H1 (cell line): ENCODE measurements around the gene SEC16A. TPM values are rescaled to one million over a fixed set of nuclear protein-coding genes. Genes with fewer than 3 reads are reported as not detected.

Experiments used
- CTCF ChIA-PET: fragments of 300-600 bp; sonication (Branson Sonifier 250); formaldehyde crosslinking; loops from one replicate; lab custom pipeline; 2021; ENCODE audit not compliant: partially characterized antibody; lab: Charles Lee
- POLR2A ChIA-PET: fragments of 300-600 bp; sonication (Branson Sonifier 250); formaldehyde crosslinking; loops from one replicate; lab custom pipeline; 2021; ENCODE audit warnings: inconsistent platforms; ENCODE audit not compliant: partially characterized antibody; lab: Charles Lee
- DNase-seq, 2 experiments: peaks; one replicate each; pipeline versions ENCODE4 v3.0.0 to v3.0.0-alpha.2; 2010 to 2022; ENCODE audit warnings: low spot score in 2 of 2, low read depth in 1 of 2, mixed read lengths in 1 of 2
- FAIRE-seq: peaks from 2 replicates; lab custom pipeline; 2011; peaks lifted over from hg19 to GRCh38; lab: Jason Lieb, UNC
- H2AFZ ChIP-seq: 2 replicates; pipeline ENCODE4 v1.8.1; 2012; ENCODE audit warnings: low read length, inconsistent platforms
- H2AK5ac ChIP-seq: 2 replicates; pipeline ENCODE4 v1.6.1; 2013; ENCODE audit warnings: low read depth, low read length
- H2BK120ac ChIP-seq: replicated peaks from 2 replicates; pipeline ENCODE3; 2013; ENCODE audit warnings: low read depth, low read length, inconsistent platforms
- H2BK12ac ChIP-seq: 2 replicates; pipeline ENCODE4 v1.6.1; 2013; ENCODE audit warnings: low read depth, low read length
- H2BK15ac ChIP-seq: 2 replicates; pipeline ENCODE4 v1.6.1; 2013; ENCODE audit warnings: low read length
- H2BK20ac ChIP-seq: 2 replicates; pipeline ENCODE4 v1.6.1; 2013; ENCODE audit warnings: low read length
- H2BK5ac ChIP-seq: 2 replicates; pipeline ENCODE4 v1.6.1; 2013; ENCODE audit warnings: low read depth, low read length
- H3K14ac ChIP-seq: 2 replicates; pipeline ENCODE4 v1.6.1; 2013; ENCODE audit warnings: inconsistent platforms; ENCODE audit not compliant: insufficient read length
- H3K18ac ChIP-seq: 2 replicates; pipeline ENCODE4 v1.6.1; 2013; ENCODE audit warnings: low read length; ENCODE audit errors: extremely low read depth
- H3K23ac ChIP-seq: 2 replicates; pipeline ENCODE4 v1.6.1; 2013; ENCODE audit warnings: inconsistent platforms; ENCODE audit not compliant: insufficient read length
- H3K23me2 ChIP-seq: 2 replicates; pipeline ENCODE4 v1.6.1; 2013; ENCODE audit warnings: low read depth, low read length
- H3K27ac ChIP-seq: 2 replicates; pipeline ENCODE4 v1.6.1; 2011; ENCODE audit warnings: low read depth, low read length, inconsistent platforms
- H3K27me3 ChIP-seq, 4 experiments: replicated peaks in 1 of 4; 1 replicate in 1 of 4; 2 replicates in 3 of 4; pipeline versions ENCODE4 v1.6.1 to v1.8.1; 2011 to 2013; ENCODE audit warnings: low read length in 3 of 4, mild to moderate bottlenecking in 3 of 4, inconsistent platforms in 2 of 4, mixed read lengths in 2 of 4, moderate library complexity in 1 of 4; ENCODE audit not compliant: control insufficient read depth in 3 of 4, insufficient read depth in 3 of 4; ENCODE audit errors: extremely low read depth in 1 of 4
- H3K36me3 ChIP-seq, 4 experiments: 2 replicates each; pipeline versions ENCODE4 v1.6.1 to v1.8.1; 2011 to 2013; ENCODE audit warnings: mild to moderate bottlenecking in 4 of 4, low read length in 3 of 4, moderate library complexity in 2 of 4, control low read depth in 1 of 4, inconsistent platforms in 1 of 4; ENCODE audit not compliant: insufficient read depth in 4 of 4, control insufficient read depth in 2 of 4
- H3K4ac ChIP-seq: replicated peaks from 2 replicates; pipeline ENCODE3; 2013; ENCODE audit warnings: low read length, low read depth, mixed read lengths, inconsistent platforms; ENCODE audit not compliant: insufficient read length
- H3K4me1 ChIP-seq, 4 experiments: replicated peaks in 1 of 4; 1 replicate in 1 of 4; 2 replicates in 3 of 4; pipeline versions ENCODE4 v1.6.1 to v1.8.1; 2011 to 2013; ENCODE audit warnings: low read length in 3 of 4, inconsistent platforms in 2 of 4, mixed read lengths in 1 of 4; ENCODE audit not compliant: insufficient read depth in 4 of 4, control insufficient read depth in 3 of 4
- H3K4me2 ChIP-seq, 2 experiments: 2 replicates each; pipeline versions ENCODE4 v1.6.1 to v1.8.1; 2011 to 2013; ENCODE audit warnings: low read depth in 2 of 2, low read length in 2 of 2, control low read depth in 1 of 2, inconsistent platforms in 1 of 2, mild to moderate bottlenecking in 1 of 2; ENCODE audit not compliant: insufficient read depth in 1 of 2
- H3K4me3 ChIP-seq, 4 experiments: fragments of 200-600, 300-600 bp in 1 of 4; sonication (generic), shearing (Covaris generic), sonication (Bioruptor Twin) in 1 of 4; 2 replicates each; pipeline versions ENCODE4 v1.5.1 to v1.8.1; 2011 to 2016; ENCODE audit warnings: low read length in 4 of 4, low read depth in 3 of 4, control low read depth in 2 of 4, inconsistent platforms in 2 of 4, mild to moderate bottlenecking in 2 of 4, mixed read lengths in 1 of 4, moderate library complexity in 1 of 4; ENCODE audit not compliant: insufficient read depth in 2 of 4; ENCODE audit errors: extremely low read depth in 1 of 4
- H3K56ac ChIP-seq: replicated peaks from 2 replicates; pipeline ENCODE3; 2013; ENCODE audit warnings: low read depth, mild to moderate bottlenecking, mixed read lengths, low read length, inconsistent platforms; ENCODE audit not compliant: insufficient read length
- H3K79me1 ChIP-seq: 2 replicates; pipeline ENCODE4 v1.6.1; 2013; ENCODE audit warnings: low read depth, low read length, control low read depth
- H3K79me2 ChIP-seq, 2 experiments: 2 replicates each; pipeline versions ENCODE4 v1.6.1 to v1.8.1; 2012 to 2013; ENCODE audit warnings: low read length in 2 of 2, mild to moderate bottlenecking in 2 of 2, inconsistent platforms in 1 of 2; ENCODE audit not compliant: insufficient read depth in 2 of 2, control insufficient read depth in 1 of 2
- H3K9ac ChIP-seq, 4 experiments: replicated peaks in 1 of 4; 1 replicate in 1 of 4; 2 replicates in 3 of 4; pipeline versions ENCODE4 v1.6.1 to v1.8.1; 2011 to 2013; ENCODE audit warnings: low read depth in 3 of 4, low read length in 3 of 4, control low read depth in 2 of 4, mild to moderate bottlenecking in 2 of 4, moderate library complexity in 2 of 4, inconsistent platforms in 1 of 4; ENCODE audit errors: extremely low read depth in 1 of 4
- H3K9me3 ChIP-seq, 2 experiments: 2 replicates each; pipeline versions ENCODE4 v1.6.1 to v1.8.1; 2012 to 2013; ENCODE audit warnings: mild to moderate bottlenecking in 2 of 2, moderate library complexity in 2 of 2, control low read depth in 1 of 2, inconsistent platforms in 1 of 2, low read depth in 1 of 2, low read length in 1 of 2, mixed read lengths in 1 of 2; ENCODE audit not compliant: insufficient read depth in 2 of 2
- H4K20me1 ChIP-seq, 2 experiments: replicated peaks in 1 of 2; 2 replicates each; pipeline versions ENCODE3 to v1.8.1; 2011 to 2013; ENCODE audit warnings: inconsistent platforms in 2 of 2, low read length in 2 of 2, mild to moderate bottlenecking in 1 of 2; ENCODE audit not compliant: insufficient read depth in 2 of 2, control insufficient read depth in 1 of 2
- H4K5ac ChIP-seq: 2 replicates; pipeline ENCODE4 v1.6.1; 2013; ENCODE audit warnings: low read length, low read depth, mixed read lengths, inconsistent platforms; ENCODE audit not compliant: insufficient read length
- H4K8ac ChIP-seq: 2 replicates; pipeline ENCODE4 v1.8.0; 2013; ENCODE audit warnings: mild to moderate bottlenecking, moderate library complexity, low read length, inconsistent platforms; ENCODE audit not compliant: insufficient read depth; ENCODE audit errors: extremely low read depth
- H4K91ac ChIP-seq: replicated peaks from 2 replicates; pipeline ENCODE3; 2013; ENCODE audit warnings: low read length, mixed read lengths, inconsistent platforms; ENCODE audit not compliant: insufficient read length
- ATF2 ChIP-seq: IDR thresholded peaks from 2 replicates; pipeline ENCODE4 v1.6.1; 2012; ENCODE audit warnings: low read length, inconsistent platforms
- CBX8 ChIP-seq: fragments of 300-800, 300-1000 bp; sonication (generic); IDR thresholded peaks from 2 replicates; pipeline ENCODE4 v1.7.1; 2016; ENCODE audit warnings: low read depth, low read length, borderline replicate concordance
- E2F6 ChIP-seq: IDR thresholded peaks from 2 replicates; pipeline ENCODE4 v1.6.1; 2012; ENCODE audit warnings: inconsistent platforms
- EZH2 ChIP-seq: fragments of 200-600 bp; sonication (generic); IDR thresholded peaks from 2 replicates; pipeline ENCODE4 v1.7.1; 2012; ENCODE audit warnings: low read depth, mild to moderate bottlenecking, moderate library complexity, low read length, inconsistent platforms; ENCODE audit not compliant: severe bottlenecking
- JUN ChIP-seq: IDR thresholded peaks from 2 replicates; pipeline ENCODE4 v1.6.1; 2011; ENCODE audit warnings: low read depth, mild to moderate bottlenecking, improper control_type of control experiment, low read length
- TBP ChIP-seq: IDR thresholded peaks from 2 replicates; pipeline ENCODE4 v1.6.1; 2011; ENCODE audit warnings: low read depth, low read length, improper control_type of control experiment
- TCF12 ChIP-seq: IDR thresholded peaks from 2 replicates; pipeline ENCODE4 v1.6.1; 2011; ENCODE audit warnings: low read depth, mild to moderate bottlenecking, low read length
- USF2 ChIP-seq: IDR thresholded peaks from 2 replicates; pipeline ENCODE4 v1.6.1; 2011; ENCODE audit warnings: low read length, improper control_type of control experiment
- YY1 ChIP-seq: IDR thresholded peaks from 2 replicates; pipeline ENCODE4 v1.6.1; 2011; ENCODE audit warnings: low read depth, mild to moderate bottlenecking, low read length
- WGBS, 2 experiments: shearing (Covaris generic) in 1 of 2; methylation state at CpG; one replicate each; pipeline versions ENCODE4 v1.1.6 to v1.1.7; 2013 to 2015; ENCODE audit warnings: low lambda C conversion rate in 2 of 2, mixed read lengths in 2 of 2, inconsistent platforms in 1 of 2, low coverage in 1 of 2, missing lambda C conversion rate in 1 of 2; ENCODE audit not compliant: insufficient replicate concordance in 2 of 2, insufficient coverage in 1 of 2, insufficient read length in 1 of 2; ENCODE audit errors: extremely low coverage in 1 of 2, missing lambda C conversion rate in 1 of 2; 5-methylcytosine and 5-hydroxymethylcytosine counted together
- polyA plus RNA-seq, 7 experiments: library from polyadenylated mRNA; depleted of rRNA in 3 of 7; stranded (reverse) in 5 of 7; unstranded in 2 of 7; fragments of >200 nt in 5 of 7; fragments of 200-250 nt in 2 of 7; gene quantifications; 1 replicate in 5 of 7; 2 replicates in 1 of 7; 4 replicates in 1 of 7; pipeline versions ENCODE4 v1.2.1 to v1.2.3, GENCODE V29; 2011 to 2013; ENCODE audit warnings: missing spikeins in 2 of 7, mixed read lengths in 2 of 7
- total RNA-seq: library from RNA; stranded (reverse); fragmentation: NEBNext Ultra II Directional; extraction: Animal tissue kit (Norgen Biotek cat#: 25700); gene quantifications from 2 replicates; pipeline ENCODE4 v1.2.1, GENCODE V29; 2021
- TF ChIP-seq, protein P1 (sequence below): IDR thresholded peaks from 2 replicates; pipeline ENCODE4 v1.6.1; 2011; ENCODE audit warnings: low read depth, mild to moderate bottlenecking, low read length; ENCODE audit not compliant: insufficient read depth

The SEC16A gene
- total and polyA plus RNA-seq, 2 of the 8 experiments (the other 6 are each of a cell fraction or from before 2014, with no cell fraction given), result 21.6 to 49.0 TPM

DNA sequence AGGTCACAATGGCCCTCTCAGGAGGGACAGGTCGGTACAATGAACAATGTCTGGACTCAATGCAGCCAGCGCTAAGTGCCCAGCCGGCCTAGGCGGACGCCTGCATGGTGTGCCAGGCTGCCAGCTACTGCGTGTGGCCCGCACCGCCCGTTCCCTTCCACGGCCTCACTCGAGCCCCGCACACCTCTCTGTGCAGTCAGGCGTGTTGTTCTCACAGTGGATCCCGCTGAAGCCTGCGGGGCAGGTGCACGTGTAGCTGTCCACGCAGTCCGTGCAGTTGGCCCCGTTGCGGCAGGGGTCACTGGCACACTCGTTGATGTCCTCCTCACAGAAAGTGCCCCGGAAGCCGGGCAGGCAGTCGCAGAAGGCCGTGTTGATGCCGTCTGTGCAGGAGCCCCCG, 26.7 kb upstream of the SEC16A start:
- WGBS, 2 experiments, result 94% methylated on average over 27 of the region's 27 CpGs; no CpG with 5 or more reads in 1 of the 2 experiments
- no peak overlapping the region for H2BK12ac ChIP-seq
- H3K9ac ChIP-seq, result no peak overlapping the region
- H4K5ac ChIP-seq, result no peak overlapping the region
- H2BK120ac ChIP-seq, result no peak overlapping the region
- H2BK20ac ChIP-seq, result no peak overlapping the region
- ChIA-PET CTCF (interaction anchor here (0.6 to 2.0 kb wide), 6 partner anchors 11 to 122 kb away, joined by 3 to 9 read pairs (median 4); no protein-coding TSS in a partner anchor), POLR2A (interaction anchor here (1.0 to 1.1 kb wide), 2 partner anchors 29 to 63 kb away, joined by 3 read pairs; no protein-coding TSS in a partner anchor)
- H2AK5ac ChIP-seq, result no peak overlapping the region
- no peaks in the 10 kb centered on the region for H3K4me1 ChIP-seq
- no peak overlapping the region for H2BK5ac ChIP-seq
- no peak overlapping the region for H4K8ac ChIP-seq
- H3K4me2 ChIP-seq, result no peak overlapping the region
- no peak overlapping the region for H3K23ac ChIP-seq
- H3K56ac ChIP-seq, result no peak overlapping the region
- no peak overlapping the region for H3K4me3 ChIP-seq
- peaks cover 31 to 94% (median 56%) of the 10 kb centered on the region in 4 experiments for H3K36me3 ChIP-seq
- no peak overlapping the region for H3K14ac ChIP-seq
- FAIRE-seq (no peak), DNase-seq (no peak)
- no peaks in the 10 kb centered on the region for H3K79me2 ChIP-seq
- H3K9me3 ChIP-seq, result no peaks in the 10 kb centered on the region
- no peaks in the 10 kb centered on the region for H3K79me1 ChIP-seq
- H3K4ac ChIP-seq, result no peak overlapping the region
- H4K91ac ChIP-seq, result no peak overlapping the region
- H2AFZ ChIP-seq, result no peak overlapping the region
- H3K27ac ChIP-seq, result no peak overlapping the region
- no peak overlapping the region for H3K18ac ChIP-seq
- peaks cover 4 to 17% of the 10 kb centered on the region in 2 experiments for H4K20me1 ChIP-seq
- no peaks in the 10 kb centered on the region for H3K27me3 ChIP-seq
- no peak overlapping the region for H2BK15ac ChIP-seq
- no peaks in the 10 kb centered on the region for H3K23me2 ChIP-seq
- no peak for TF ChIP-seq YY1
- TF ChIP-seq CBX8, result no peak
- no peak for TF ChIP-seq ATF2
- TF ChIP-seq USF2, result no peak
- no peak for TF ChIP-seq TBP
- no peak for TF ChIP-seq E2F6
- no peak for TF ChIP-seq TCF12
- no peak for TF ChIP-seq JUN
- TF ChIP-seq EZH2, result no peak
- TF ChIP-seq, protein P1, sequence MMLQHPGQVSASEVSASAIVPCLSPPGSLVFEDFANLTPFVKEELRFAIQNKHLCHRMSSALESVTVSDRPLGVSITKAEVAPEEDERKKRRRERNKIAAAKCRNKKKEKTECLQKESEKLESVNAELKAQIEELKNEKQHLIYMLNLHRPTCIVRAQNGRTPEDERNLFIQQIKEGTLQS, result no peak
